OCI-LY3 (cell line): ENCODE measurements around the gene JAKMIP2.

ENCODE experiments used
- H2AFZ ChIP-seq: fragments of 200-600, 300-600 bp; shearing (Covaris generic); 2 replicates; pipeline ENCODE4 v1.6.0; 2014; ENCODE audit warnings: antibody characterized with exemption, low read depth, low read length
- H3K27ac ChIP-seq: fragments of 200-600, 300-600 bp; sonication (generic); 2 replicates; pipeline ENCODE4 v1.5.1; 2014; ENCODE audit warnings: mild to moderate bottlenecking, low read length, moderate library complexity, mixed read lengths
- H3K27me3 ChIP-seq: fragments of 200-600, 300-600 bp; sonication (generic); 2 replicates; pipeline ENCODE4 v1.6.1; 2014; ENCODE audit warnings: low read depth, low read length, mixed read lengths
- H3K36me3 ChIP-seq: fragments of 200-600, 300-600 bp; sonication (generic); replicated peaks from 2 replicates; pipeline ENCODE3; 2014; ENCODE audit warnings: low read depth, low read length, mixed read lengths
- H3K4me1 ChIP-seq: fragments of 300-600, 200-600 bp; sonication (generic); 2 replicates; pipeline ENCODE4 v1.6.1; 2014; ENCODE audit warnings: low read length, mixed read lengths
- H3K4me2 ChIP-seq: fragments of 200-600, 300-600 bp; sonication (generic); 2 replicates; pipeline ENCODE4 v1.6.1; 2014; ENCODE audit warnings: low read length, mixed read lengths
- H3K4me3 ChIP-seq: fragments of 300-600, 200-600 bp; sonication (generic); 2 replicates; pipeline ENCODE4 v1.5.1; 2014; ENCODE audit warnings: antibody characterized with exemption, mild to moderate bottlenecking, low read length, moderate library complexity
- H3K79me2 ChIP-seq: fragments of 300-600, 200-600 bp; shearing (Covaris generic); 2 replicates; pipeline ENCODE4 v1.6.1; 2014; ENCODE audit warnings: mild to moderate bottlenecking, low read length, mixed read lengths
- H3K9ac ChIP-seq: fragments of 300-600, 200-600 bp; shearing (Covaris generic); 2 replicates; pipeline ENCODE4 v1.6.0; 2014; ENCODE audit warnings: mild to moderate bottlenecking, low read length, moderate library complexity
- H3K9me3 ChIP-seq: fragments of 200-600, 300-600 bp; shearing (Covaris generic); 2 replicates; pipeline ENCODE4 v1.6.1; 2014; ENCODE audit warnings: low read length, mixed read lengths; ENCODE audit not compliant: insufficient read depth
- H4K20me1 ChIP-seq: fragments of 200-600, 300-600 bp; sonication (generic); 2 replicates; pipeline ENCODE4 v1.6.1; 2016; ENCODE audit warnings: low read length, mixed read lengths; ENCODE audit not compliant: insufficient read depth
- EZH2phosphoT487 ChIP-seq: fragments of 200-600 bp; shearing (Covaris generic); IDR thresholded peaks from 2 replicates; pipeline ENCODE4 v1.6.1; 2018; ENCODE audit warnings: antibody characterized with exemption, mixed run types, low read depth
- TF ChIP-seq, protein P1 (sequence below): fragments of 200-600, 300-600 bp; sonication (generic); IDR thresholded peaks from 2 replicates; pipeline ENCODE4 v1.5.1; 2014; ENCODE audit warnings: antibody characterized with exemption, low read length, low read depth

The JAKMIP2 gene

DNA sequence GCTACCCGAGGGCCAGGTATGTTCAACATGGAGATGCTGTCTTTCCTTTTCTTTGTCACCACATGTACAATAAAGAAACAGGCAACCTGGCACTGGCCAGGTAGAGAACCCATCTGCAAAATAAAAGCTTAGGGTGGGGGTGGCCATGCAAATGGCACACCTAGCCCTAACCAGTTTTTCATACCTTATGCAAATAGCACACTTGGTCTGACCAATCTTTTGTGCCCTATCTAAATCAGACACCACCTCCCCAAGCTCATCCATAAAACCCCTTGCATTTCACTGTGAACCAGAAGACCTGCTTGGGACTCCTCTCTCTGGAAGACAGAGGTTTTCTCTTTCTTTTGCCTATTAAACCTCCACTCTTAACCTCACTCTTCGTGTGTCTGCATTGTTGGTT, 33.9 kb downstream of the JAKMIP2 start:
- Histone ChIP-seq H4K20me1 (no peaks in the 10 kb centered on the region), H3K4me2 (no peak overlapping the region), H3K27me3 (no peaks in the 10 kb centered on the region), H2AFZ (no peak overlapping the region), H3K4me1 (no peaks in the 10 kb centered on the region), H3K9me3 (no peaks in the 10 kb centered on the region), H3K4me3 (no peak overlapping the region), H3K36me3 (no peaks in the 10 kb centered on the region), H3K9ac (no peak overlapping the region), H3K79me2 (no peaks in the 10 kb centered on the region), H3K27ac (no peak overlapping the region)
- no peak for TF ChIP-seq EZH2phosphoT487
- TF ChIP-seq, protein P1, sequence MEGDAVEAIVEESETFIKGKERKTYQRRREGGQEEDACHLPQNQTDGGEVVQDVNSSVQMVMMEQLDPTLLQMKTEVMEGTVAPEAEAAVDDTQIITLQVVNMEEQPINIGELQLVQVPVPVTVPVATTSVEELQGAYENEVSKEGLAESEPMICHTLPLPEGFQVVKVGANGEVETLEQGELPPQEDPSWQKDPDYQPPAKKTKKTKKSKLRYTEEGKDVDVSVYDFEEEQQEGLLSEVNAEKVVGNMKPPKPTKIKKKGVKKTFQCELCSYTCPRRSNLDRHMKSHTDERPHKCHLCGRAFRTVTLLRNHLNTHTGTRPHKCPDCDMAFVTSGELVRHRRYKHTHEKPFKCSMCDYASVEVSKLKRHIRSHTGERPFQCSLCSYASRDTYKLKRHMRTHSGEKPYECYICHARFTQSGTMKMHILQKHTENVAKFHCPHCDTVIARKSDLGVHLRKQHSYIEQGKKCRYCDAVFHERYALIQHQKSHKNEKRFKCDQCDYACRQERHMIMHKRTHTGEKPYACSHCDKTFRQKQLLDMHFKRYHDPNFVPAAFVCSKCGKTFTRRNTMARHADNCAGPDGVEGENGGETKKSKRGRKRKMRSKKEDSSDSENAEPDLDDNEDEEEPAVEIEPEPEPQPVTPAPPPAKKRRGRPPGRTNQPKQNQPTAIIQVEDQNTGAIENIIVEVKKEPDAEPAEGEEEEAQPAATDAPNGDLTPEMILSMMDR, result no peak

DNA sequence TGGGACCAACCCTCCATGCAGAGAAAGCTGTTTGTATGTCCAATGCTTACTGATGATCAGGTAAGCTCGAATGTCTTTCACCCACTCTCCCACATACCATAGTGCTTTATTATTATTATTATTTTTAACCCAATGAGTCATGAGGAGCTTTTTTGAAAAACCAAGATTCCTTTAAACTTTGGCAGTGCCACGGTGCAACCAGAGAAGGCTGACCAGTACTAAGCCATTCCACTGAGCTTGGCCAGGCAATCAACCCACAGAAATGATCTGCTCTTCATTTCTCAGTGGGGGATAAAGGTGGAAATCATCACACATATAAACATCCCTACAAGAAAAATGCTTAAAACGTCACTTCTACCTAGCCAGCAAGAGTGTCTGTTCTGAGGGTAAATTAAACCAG, 35.5 kb downstream of the JAKMIP2 start:
- Histone ChIP-seq H3K79me2 (no peaks in the 10 kb centered on the region), H3K27ac (no peak overlapping the region), H3K4me1 (no peaks in the 10 kb centered on the region), H4K20me1 (no peaks in the 10 kb centered on the region), H3K27me3 (peaks cover 5% of the 10 kb centered on the region; the same call in 1 of the 2 replicates), H3K4me3 (no peak overlapping the region), H3K9me3 (no peaks in the 10 kb centered on the region), H3K36me3 (no peaks in the 10 kb centered on the region), H3K4me2 (no peak overlapping the region), H2AFZ (no peak overlapping the region), H3K9ac (no peak overlapping the region)
- no peak for TF ChIP-seq EZH2phosphoT487
- TF ChIP-seq, protein P1, result no peak

DNA sequence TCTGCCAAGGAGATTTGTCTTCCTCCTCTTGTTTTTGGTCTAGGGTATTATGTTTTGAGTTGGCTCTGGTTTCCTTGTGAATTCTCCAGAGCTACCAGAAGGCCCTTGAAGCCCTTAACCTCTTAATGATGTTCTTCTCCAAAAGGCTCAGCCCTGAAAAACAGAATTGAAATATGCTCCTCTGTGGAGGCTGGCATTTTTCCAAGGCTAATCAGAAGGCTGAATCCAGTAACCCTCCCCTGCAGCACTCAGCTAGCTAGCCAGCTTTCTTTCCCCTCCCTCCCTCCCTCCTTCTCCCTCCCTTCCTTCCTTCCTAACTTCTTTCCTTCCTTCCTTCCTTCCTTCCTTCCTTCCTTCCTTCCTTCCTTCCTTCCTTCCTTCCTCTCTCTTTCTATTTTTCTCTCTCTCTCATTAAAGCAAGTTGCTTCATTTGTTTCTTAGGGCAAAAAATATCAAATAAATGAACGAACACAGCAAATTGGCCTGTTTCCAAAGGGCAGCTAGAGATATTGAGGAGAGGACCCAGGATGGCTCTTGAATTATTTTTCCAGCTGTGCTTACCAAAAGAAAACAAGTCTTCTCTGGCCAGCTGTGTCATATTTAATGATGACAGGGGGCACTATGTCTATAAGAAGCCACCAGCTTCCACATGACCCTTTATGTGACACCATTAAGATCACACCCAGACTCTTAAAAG, 38.7 kb downstream of the JAKMIP2 start:
- Histone ChIP-seq H2AFZ (no peak overlapping the region), H3K4me2 (no peak overlapping the region), H3K9me3 (no peaks in the 10 kb centered on the region), H3K79me2 (no peaks in the 10 kb centered on the region), H3K4me1 (no peaks in the 10 kb centered on the region), H3K36me3 (no peaks in the 10 kb centered on the region), H4K20me1 (no peaks in the 10 kb centered on the region), H3K27me3 (peaks cover 5% of the 10 kb centered on the region; the same call in 1 of the 2 replicates), H3K27ac (no peak overlapping the region), H3K9ac (no peak overlapping the region), H3K4me3 (no peak overlapping the region)
- no peak for TF ChIP-seq EZH2phosphoT487
- TF ChIP-seq, protein P1, result no peak

DNA sequence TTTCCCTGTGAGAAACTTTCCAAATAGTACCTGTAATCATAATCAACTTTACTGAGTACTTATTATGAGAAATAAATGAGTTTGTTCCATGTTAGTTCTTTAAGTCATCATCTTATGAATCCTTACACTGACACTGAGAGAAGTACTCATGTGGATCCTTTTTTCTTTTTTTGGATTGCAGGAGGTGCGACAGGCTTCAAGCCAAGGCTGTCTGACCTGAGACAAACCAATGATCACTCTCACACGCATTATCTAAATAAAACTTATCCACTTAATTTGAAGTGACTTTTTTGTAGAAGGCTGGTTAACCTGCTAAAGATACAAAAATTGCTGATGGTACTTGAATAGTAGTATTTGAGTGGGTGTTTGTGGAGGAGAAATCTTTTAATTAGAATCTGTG, 39.5 kb downstream of the JAKMIP2 start:
- Histone ChIP-seq H3K27me3 (peaks cover 5% of the 10 kb centered on the region; the same call in 1 of the 2 replicates), H2AFZ (no peak overlapping the region), H3K27ac (no peak overlapping the region), H3K4me1 (no peaks in the 10 kb centered on the region), H3K4me3 (no peak overlapping the region), H4K20me1 (no peaks in the 10 kb centered on the region), H3K4me2 (no peak overlapping the region), H3K79me2 (no peaks in the 10 kb centered on the region), H3K9ac (no peak overlapping the region), H3K36me3 (no peaks in the 10 kb centered on the region), H3K9me3 (no peaks in the 10 kb centered on the region)
- no peak for TF ChIP-seq EZH2phosphoT487
- TF ChIP-seq, protein P1, result no peak
